SK-N-MC (cell line): ENCODE data around the gene MAP4K4.

Experiments
- DNase-seq: peaks from one replicate; pipeline ENCODE4 v3.0.0-alpha.2; 2011; ENCODE audit warnings: low read depth, low spot score
- H3K27ac ChIP-seq: fragments of 200-600 bp; sonication (generic); 2 replicates; pipeline ENCODE4 v1.5.1; 2016; ENCODE audit warnings: mixed run types
- H3K36me3 ChIP-seq: fragments of 200-600 bp; sonication (generic); 2 replicates; pipeline ENCODE4 v1.6.1; 2017; ENCODE audit warnings: antibody characterized with exemption, low read length, mixed read lengths; ENCODE audit not compliant: insufficient read depth
- H3K4me3 ChIP-seq: fragments of 200-600 bp; sonication (generic); 2 replicates; pipeline ENCODE4 v1.5.1; 2016
- H3K9ac ChIP-seq: fragments of 200-600 bp; sonication (generic); 2 replicates; pipeline ENCODE4 v1.8.0; 2017; ENCODE audit warnings: mixed run types, mixed read lengths; ENCODE audit not compliant: insufficient read length
- H3K9me3 ChIP-seq: fragments of 200-600 bp; sonication (generic); 2 replicates; pipeline ENCODE4 v1.6.1; 2017; ENCODE audit warnings: low read depth, mild to moderate bottlenecking, antibody characterized with exemption, low read length, moderate library complexity, mixed read lengths
- EZH2 ChIP-seq: fragments of 200-600 bp; sonication (generic); IDR thresholded peaks from one replicate; pipeline ENCODE4 v1.6.1; 2017; ENCODE audit warnings: antibody characterized with exemption
- FOXP2 ChIP-seq: optimal IDR thresholded peaks from 2 replicates; pipeline ENCODE3; 2011; ENCODE audit warnings: mild to moderate bottlenecking, moderate library complexity; ENCODE audit not compliant: insufficient read depth; ENCODE audit errors: extremely low read length, control extremely low read depth
- POLR2AphosphoS5 ChIP-seq: IDR thresholded peaks from 2 replicates; pipeline ENCODE4 v1.6.1; 2012; ENCODE audit warnings: mild to moderate bottlenecking, low read depth, low read length, borderline replicate concordance

Gene MAP4K4

DNA sequence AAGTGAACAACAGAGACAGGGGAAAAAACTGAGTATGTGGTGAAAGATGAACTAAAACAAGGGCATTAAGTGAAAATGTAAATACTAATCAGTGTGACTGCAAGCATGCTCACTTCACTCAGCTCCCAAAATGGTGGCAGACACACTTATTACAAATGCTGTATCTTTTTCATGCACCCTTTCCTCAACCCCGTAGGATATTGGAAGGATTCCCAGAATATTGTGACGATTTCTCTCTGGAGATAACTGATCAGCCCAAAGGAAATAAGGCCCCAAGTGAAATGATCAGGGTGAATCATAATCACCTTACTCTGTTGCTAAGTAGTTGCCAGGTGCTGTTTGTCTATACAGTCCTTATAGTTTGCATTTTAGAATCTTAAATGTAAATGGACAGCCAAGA, 155.3 kb downstream of the MAP4K4 start:
- H3K36me3 ChIP-seq, result peaks cover 27% of the 10 kb centered on the region
- H3K9me3 ChIP-seq, result no peaks in the 10 kb centered on the region
- DNase-seq, result no peak
- no peak overlapping the region for H3K4me3 ChIP-seq
- no peak overlapping the region for H3K9ac ChIP-seq
- H3K27ac ChIP-seq, result no peak overlapping the region
- no peak for TF ChIP-seq FOXP2
- no peak for TF ChIP-seq POLR2AphosphoS5
- TF ChIP-seq EZH2, result no peak

DNA sequence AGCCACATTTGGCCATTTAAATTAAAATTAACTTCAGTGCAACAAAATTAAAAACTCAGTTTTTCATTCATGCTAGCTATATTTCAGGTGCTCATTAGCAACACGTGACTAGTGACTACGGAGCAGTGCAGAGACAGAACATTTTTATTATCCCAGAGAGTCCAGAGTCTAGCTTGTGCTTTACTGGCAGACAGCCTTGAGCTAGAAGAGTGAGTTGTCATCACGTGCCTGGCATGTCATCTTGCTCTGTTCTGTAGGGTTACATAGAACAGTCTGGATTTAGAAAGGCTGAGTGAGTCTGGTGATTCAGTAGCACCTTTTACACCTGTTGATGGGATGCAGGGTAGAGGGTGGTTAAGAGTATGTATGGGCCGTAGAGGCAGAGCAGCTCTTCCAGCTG, 157.4 kb downstream of the MAP4K4 start:
- no peaks in the 10 kb centered on the region for H3K9me3 ChIP-seq
- H3K4me3 ChIP-seq, result no peak overlapping the region
- TF ChIP-seq POLR2AphosphoS5 (no peak), EZH2 (no peak), FOXP2 (no peak)
- DNase-seq, result no peak
- H3K27ac ChIP-seq, result no peak overlapping the region
- H3K36me3 ChIP-seq, result peaks cover 38% of the 10 kb centered on the region
- no peak overlapping the region for H3K9ac ChIP-seq

GRCh38 chr2:101855776-101856175, 158.3 kb downstream of the MAP4K4 start:
- Histone ChIP-seq H3K9ac (no peak overlapping the region), H3K4me3 (no peak overlapping the region), H3K27ac (no peak overlapping the region), H3K9me3 (no peaks in the 10 kb centered on the region), H3K36me3 (peaks cover 45% of the 10 kb centered on the region)
- DNase-seq, result no peak
- TF ChIP-seq FOXP2 (no peak), POLR2AphosphoS5 (no peak), EZH2 (no peak)

- no peak overlapping the region for H3K4me3 ChIP-seq
- H3K9ac ChIP-seq, result no peak overlapping the region
- no peak for DNase-seq
- H3K36me3 ChIP-seq, result peaks cover 56% of the 10 kb centered on the region
- TF ChIP-seq EZH2 (no peak), POLR2AphosphoS5 (no peak), FOXP2 (no peak)
- no peaks in the 10 kb centered on the region for H3K9me3 ChIP-seq
- H3K27ac ChIP-seq, result no peak overlapping the region
Observed at GRCh38 chr2:101858246-101858645, 160.7 kb downstream of the MAP4K4 start.

DNA sequence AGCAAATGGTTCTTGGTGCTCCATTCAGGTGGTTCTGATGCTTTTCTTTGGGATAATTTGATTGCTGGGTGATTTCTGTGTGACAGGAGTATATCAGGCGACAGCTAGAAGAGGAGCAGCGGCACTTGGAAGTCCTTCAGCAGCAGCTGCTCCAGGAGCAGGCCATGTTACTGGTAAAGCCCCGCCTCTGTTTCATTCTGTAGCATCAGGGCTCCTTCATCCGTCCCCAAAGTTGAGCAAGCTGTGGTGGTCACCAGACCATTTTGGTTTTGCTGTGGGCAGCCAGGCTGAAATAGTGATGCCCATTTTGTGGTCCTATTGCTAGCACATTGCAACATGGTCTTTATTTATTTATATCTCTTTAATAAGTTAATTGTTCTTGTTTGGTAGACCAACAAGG, 161.4 kb downstream of the MAP4K4 start:
- H3K36me3 ChIP-seq, result peaks cover 57% of the 10 kb centered on the region
- H3K4me3 ChIP-seq, result no peak overlapping the region
- TF ChIP-seq POLR2AphosphoS5 (no peak), EZH2 (no peak), FOXP2 (no peak)
- no peak for DNase-seq
- no peaks in the 10 kb centered on the region for H3K9me3 ChIP-seq
- H3K27ac ChIP-seq, result no peak overlapping the region
- H3K9ac ChIP-seq, result no peak overlapping the region

GRCh38 chr2:101859604-101860003, 162.1 kb downstream of the MAP4K4 start:
- Histone ChIP-seq H3K36me3 (peaks cover 57% of the 10 kb centered on the region), H3K27ac (no peak overlapping the region), H3K9me3 (no peaks in the 10 kb centered on the region), H3K9ac (no peak overlapping the region), H3K4me3 (no peak overlapping the region)
- DNase-seq, result no peak
- no peak for TF ChIP-seq POLR2AphosphoS5
- no peak for TF ChIP-seq EZH2
- no peak for TF ChIP-seq FOXP2

GRCh38 chr2:101860157-101860556, 162.7 kb downstream of the MAP4K4 start:
- Histone ChIP-seq H3K27ac (no peak overlapping the region), H3K4me3 (no peak overlapping the region), H3K9ac (no peak overlapping the region), H3K36me3 (peaks cover 62% of the 10 kb centered on the region), H3K9me3 (no peaks in the 10 kb centered on the region)
- TF ChIP-seq EZH2, result no peak
- TF ChIP-seq POLR2AphosphoS5, result no peak
- no peak for TF ChIP-seq FOXP2
- DNase-seq, result no peak

GRCh38 chr2:101860782-101861181, 163.3 kb downstream of the MAP4K4 start:
- Histone ChIP-seq H3K36me3 (peaks cover 64% of the 10 kb centered on the region), H3K9ac (no peak overlapping the region)
- TF ChIP-seq POLR2AphosphoS5, result no peak
- TF ChIP-seq EZH2, result no peak
- TF ChIP-seq FOXP2, result no peak

GRCh38 chr2:101861382-101861781, 163.9 kb downstream of the MAP4K4 start:
- TF ChIP-seq FOXP2, result no peak
- TF ChIP-seq POLR2AphosphoS5, result no peak
- TF ChIP-seq EZH2, result no peak
- Histone ChIP-seq H3K36me3 (peaks cover 64% of the 10 kb centered on the region), H3K9ac (no peak overlapping the region), H3K9me3 (no peaks in the 10 kb centered on the region), H3K27ac (no peak overlapping the region), H3K4me3 (no peak overlapping the region)
- no peak for DNase-seq

More at GRCh38 chr2:101860782-101861181, 163.3 kb downstream of the MAP4K4 start:
- Histone ChIP-seq H3K4me3 (no peak overlapping the region), H3K9me3 (no peaks in the 10 kb centered on the region), H3K27ac (no peak overlapping the region)
- DNase-seq, result no peak
